ENCODE measurements around the gene SCAMP1.

- no peak for TF ChIP-seq CTCF (IDR thresholded peaks at IDR 0.05)
- TF ChIP-seq POLR2A (IDR thresholded peaks at IDR 0.05): no peak
- TF ChIP-seq POLR2AphosphoS5 (IDR thresholded peaks at IDR 0.05; ENCODE audit: insufficient read depth in 1 of 2, low read depth in 1 of 2): no peak
Observed at GRCh38 chr5:78377056-78377717, 16.8 kb downstream of the SCAMP1 start.
